Head of caudate nucleus (tissue), 42 donors: ENCODE data around the gene SMNDC1.
A peak's percentile ranks its signal among the peaks of the same experiment; 100 is the strongest.
"Not testable (repeated sequence)": the region's sequence is repeated elsewhere in the genome, so short reads cannot be mapped to it uniquely, and the experiment has no call there.

Source experiments
- DNase-seq, 42 donors: peaks; one replicate each; pipeline versions ENCODE4 v3.0.0 to v3.0.0-alpha.2; 2020 to 2021; ENCODE audit warnings: mixed read lengths in 7 of 42
- intact Hi-C: fragments of 100-400 bp; cut with DNase I; formaldehyde crosslinking; loops from one replicate; pipeline ENCODE4 v1.15.0; 2022

Gene SMNDC1

GRCh38 chr10:110303681-110304080 is 1.0 kb downstream of the SMNDC1 start:
- intact Hi-C loops, result loop anchor here (10.0 kb wide), 1 partner anchor 169 kb away; no protein-coding TSS in a partner anchor
- DNase-seq, result no peak

- DNase-seq, result no peak
- intact Hi-C loops, result loop anchor here (10.0 kb wide), 1 partner anchor 166 kb away; no protein-coding TSS in a partner anchor
Measured at GRCh38 chr10:110300486-110300986, 4.2 kb downstream of the SMNDC1 start.

GRCh38 chr10:110296966-110297365 is 7.8 kb downstream of the SMNDC1 start:
- intact Hi-C loops, result no loop called here
- DNase-seq, result no peak

- DNase-seq, result no peak
- intact Hi-C loops, result no loop called here
Measured at GRCh38 chr10:110286841-110287240, 17.9 kb downstream of the SMNDC1 start.

- intact Hi-C loops, result no loop called here
- no peak for DNase-seq
Measured at GRCh38 chr10:110285501-110285900, 19.2 kb downstream of the SMNDC1 start.

- no peak for DNase-seq
- intact Hi-C loops, result no loop called here
Measured at GRCh38 chr10:110284262-110284661, 20.5 kb downstream of the SMNDC1 start.

GRCh38 chr10:110279407-110279986 is 25.2 kb downstream of the SMNDC1 start:
- intact Hi-C loops, result loop anchor here (5.0 to 10.0 kb wide), 3 partner anchors 52 to 395 kb away; no protein-coding TSS in a partner anchor

GRCh38 chr10:110278562-110279406 is 25.9 kb downstream of the SMNDC1 start:
- DNase-seq, result no peak
- intact Hi-C loops, result loop anchor here (5.0 to 10.0 kb wide), 3 partner anchors 51 to 394 kb away; no protein-coding TSS in a partner anchor

More at GRCh38 chr10:110279407-110279986, 25.2 kb downstream of the SMNDC1 start:
- DNase-seq, result peak in 39 of 42 donors; percentile 12 to 86 (median 71)

GRCh38 chr10:110277591-110277990 is 27.1 kb downstream of the SMNDC1 start:
- intact Hi-C loops, result loop anchor here (5.0 to 10.0 kb wide), 3 partner anchors 50 to 393 kb away; no protein-coding TSS in a partner anchor
- no peak for DNase-seq

GRCh38 chr10:110276603-110277002 is 28.1 kb downstream of the SMNDC1 start:
- intact Hi-C loops, result loop anchor here (5.0 to 10.0 kb wide), 3 partner anchors 49 to 392 kb away; no protein-coding TSS in a partner anchor
- DNase-seq, result no peak

- intact Hi-C loops, result loop anchor here (5.0 to 10.0 kb wide), 3 partner anchors 48 to 390 kb away; no protein-coding TSS in a partner anchor
- DNase-seq, result no peak
Measured at GRCh38 chr10:110275128-110275729, 29.5 kb downstream of the SMNDC1 start.

- DNase-seq, result no peak
- intact Hi-C loops, result loop anchor here (5.0 to 10.0 kb wide), 3 partner anchors 47 to 390 kb away; no protein-coding TSS in a partner anchor
Measured at GRCh38 chr10:110274647-110275046, 30.1 kb downstream of the SMNDC1 start.

GRCh38 chr10:110274072-110274627 is 30.6 kb downstream of the SMNDC1 start:
- DNase-seq, result no peak
- intact Hi-C loops, result loop anchor here (10.0 kb wide), 1 partner anchor 389 kb away; no protein-coding TSS in a partner anchor

GRCh38 chr10:110273474-110273873 is 31.2 kb downstream of the SMNDC1 start:
- intact Hi-C loops, result loop anchor here (10.0 kb wide), 1 partner anchor 389 kb away; no protein-coding TSS in a partner anchor
- DNase-seq, result peak in 25 of 42 donors; percentile 15 to 73 (median 43)

GRCh38 chr10:110272995-110273394 is 31.7 kb downstream of the SMNDC1 start:
- intact Hi-C loops, result loop anchor here (10.0 kb wide), 1 partner anchor 388 kb away; no protein-coding TSS in a partner anchor
- not testable (repeated sequence) for DNase-seq

GRCh38 chr10:110269374-110270318 is 35.1 kb downstream of the SMNDC1 start:
- intact Hi-C loops, result loop anchor here (5.0 to 10.0 kb wide), 2 partner anchors 62 to 385 kb away; partner anchors contain the start of gene MXI1
- DNase-seq, result peak in 30 of 42 donors; percentile 9 to 82 (median 54)

- intact Hi-C loops, result loop anchor here (5.0 kb wide), 1 partner anchor 62 kb away; the partner anchor contains the start of gene MXI1
- peak in 1 of 42 donors; percentile 63 for DNase-seq
Measured at GRCh38 chr10:110268971-110269370, 35.7 kb downstream of the SMNDC1 start.
